Hepatic stellate cell (primary cell): ENCODE measurements around the gene EYA2.

Experiments
- DNase-seq: peaks from one replicate; pipeline ENCODE4 v3.0.0; 2011; ENCODE audit warnings: low spot score

Gene EYA2

GRCh38 chr20:47227119-47227518 lies 332.5 kb downstream of the EYA2 start:
- DNase-seq, result no peak

- DNase-seq, result no peak
Observed at GRCh38 chr20:47227576-47227975, 332.9 kb downstream of the EYA2 start.

GRCh38 chr20:47228654-47229053 lies 334.0 kb downstream of the EYA2 start:
- DNase-seq, result no peak

DNA sequence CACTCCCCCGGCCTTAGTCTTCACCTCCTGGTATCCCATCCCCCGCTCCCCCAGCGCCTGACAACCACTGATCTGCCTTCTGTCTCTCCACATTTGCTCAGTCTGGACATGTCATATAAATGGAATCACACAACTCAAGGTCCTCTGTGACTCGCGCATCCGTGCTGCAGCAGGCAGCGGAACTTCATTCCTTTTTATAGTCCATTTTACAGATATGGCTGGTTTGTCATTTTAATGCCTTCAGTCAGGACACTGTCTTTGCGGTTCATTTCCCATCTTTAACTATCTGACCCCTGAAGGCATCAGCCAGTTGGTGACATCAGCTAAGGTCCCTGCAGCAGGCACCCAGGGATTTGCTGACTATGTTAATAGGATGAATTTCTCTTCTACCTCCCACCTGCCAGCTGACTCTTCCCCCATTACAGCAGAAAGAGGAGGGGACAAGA lies 336.2 kb downstream of the EYA2 start:
- DNase-seq, result no peak

DNA sequence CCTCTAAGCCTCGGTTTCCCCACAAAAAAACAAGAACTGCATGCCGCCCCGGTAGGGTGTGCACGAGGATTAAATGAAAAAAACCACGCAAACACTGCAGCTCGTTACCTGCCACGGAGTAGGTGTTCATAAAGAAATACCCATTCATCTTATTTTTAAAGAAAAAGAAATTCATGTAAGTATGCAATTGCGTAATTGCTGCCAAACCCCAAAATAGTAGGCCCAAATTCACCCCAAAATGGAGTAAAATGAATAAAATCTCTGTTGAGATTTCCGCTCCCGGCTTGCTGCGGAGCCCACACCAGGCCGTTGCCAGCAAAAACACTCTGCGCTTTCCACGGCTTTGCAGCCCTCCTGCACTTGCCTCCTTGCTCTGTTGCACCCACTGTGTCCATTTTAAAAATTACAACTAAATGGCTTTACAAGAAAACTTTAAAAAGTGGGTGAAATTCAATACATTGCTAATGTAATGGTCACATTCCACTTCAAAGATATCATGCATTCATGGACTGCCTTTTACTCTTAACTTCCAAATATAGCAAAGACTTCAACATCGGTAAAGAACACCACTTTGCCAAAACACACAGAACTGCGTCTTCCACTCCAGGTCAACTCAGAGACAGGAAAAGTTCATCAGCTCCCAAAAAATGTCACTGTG lies 336.9 kb downstream of the EYA2 start:
- DNase-seq, result peak; percentile 49

DNA sequence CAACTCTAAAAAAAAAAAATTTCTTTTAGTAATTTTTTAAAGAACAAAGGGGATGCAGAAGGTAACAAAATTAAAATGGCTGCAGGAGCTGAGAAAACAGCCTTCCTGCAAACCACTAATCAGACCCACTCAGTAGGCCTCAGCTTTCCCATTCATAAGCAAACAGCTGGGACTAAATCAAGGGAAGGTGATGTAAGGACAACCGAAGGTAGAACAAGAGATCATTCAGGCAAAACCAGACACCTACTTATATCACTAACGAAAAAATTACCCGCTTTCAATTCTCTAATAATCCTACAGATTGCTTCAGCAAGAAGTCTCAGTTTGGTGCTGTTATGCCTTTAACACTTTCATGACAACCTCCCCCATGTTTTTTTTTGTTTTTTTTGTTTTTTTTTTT lies 337.9 kb downstream of the EYA2 start:
- no peak for DNase-seq

DNA sequence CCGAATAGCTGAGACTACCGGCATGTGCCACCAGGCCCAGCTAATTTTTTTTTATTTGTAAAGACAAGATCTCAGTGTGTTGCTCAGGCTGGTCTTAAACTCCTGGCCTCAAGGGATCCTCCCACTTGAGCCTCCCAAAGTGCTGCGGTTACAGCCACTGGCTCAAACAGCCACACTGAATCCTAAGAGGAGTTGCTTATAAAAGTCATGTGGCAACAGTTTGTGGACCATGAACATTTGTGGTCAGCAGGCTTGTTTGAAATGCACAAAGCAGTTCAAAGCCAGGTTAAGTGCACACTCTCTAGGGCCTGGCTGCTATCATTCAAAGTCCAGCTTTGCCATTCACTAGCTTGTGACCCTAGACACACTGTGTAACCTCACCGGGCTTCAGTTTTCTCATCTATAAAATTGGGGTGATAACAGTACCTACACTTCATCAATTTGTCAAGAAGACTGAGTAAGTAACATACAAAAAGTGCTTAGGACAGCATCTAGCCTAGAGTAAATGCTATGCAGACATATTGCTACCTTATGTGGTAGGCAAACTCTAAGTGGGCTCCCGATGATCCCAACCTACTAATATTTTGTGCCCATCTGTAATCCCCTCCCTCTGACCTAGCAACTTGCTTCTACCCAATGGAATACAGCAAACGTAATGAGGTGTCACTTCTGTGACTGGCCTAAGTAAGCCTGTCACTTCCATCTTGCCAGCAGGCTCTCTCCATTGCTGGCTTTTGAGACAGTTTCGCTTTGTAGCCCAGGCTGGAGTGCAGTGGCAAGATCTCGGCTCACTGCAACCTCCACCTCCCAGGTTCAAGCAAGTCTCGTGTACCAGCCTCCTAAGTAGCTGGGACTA lies 338.9 kb downstream of the EYA2 start:
- DNase-seq, result no peak

DNA sequence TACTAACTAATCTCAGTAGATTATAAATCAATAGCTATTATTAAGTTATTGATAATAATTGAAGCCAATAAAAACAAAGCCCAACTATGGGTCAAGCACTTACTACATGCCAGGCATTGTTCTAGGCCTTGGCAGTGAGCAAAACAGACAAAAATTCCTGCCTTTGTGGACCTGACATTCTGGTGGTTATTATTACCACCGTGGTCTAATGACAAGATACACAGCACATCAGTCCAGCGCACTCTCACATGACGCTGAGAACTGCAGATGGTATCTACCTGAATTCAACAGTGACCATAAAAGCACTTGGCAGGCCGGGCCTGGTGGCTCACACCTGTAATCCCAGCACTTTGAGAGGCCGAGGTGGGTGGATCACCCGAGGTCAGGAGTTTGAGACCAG lies 340.5 kb downstream of the EYA2 start:
- no peak for DNase-seq

DNA sequence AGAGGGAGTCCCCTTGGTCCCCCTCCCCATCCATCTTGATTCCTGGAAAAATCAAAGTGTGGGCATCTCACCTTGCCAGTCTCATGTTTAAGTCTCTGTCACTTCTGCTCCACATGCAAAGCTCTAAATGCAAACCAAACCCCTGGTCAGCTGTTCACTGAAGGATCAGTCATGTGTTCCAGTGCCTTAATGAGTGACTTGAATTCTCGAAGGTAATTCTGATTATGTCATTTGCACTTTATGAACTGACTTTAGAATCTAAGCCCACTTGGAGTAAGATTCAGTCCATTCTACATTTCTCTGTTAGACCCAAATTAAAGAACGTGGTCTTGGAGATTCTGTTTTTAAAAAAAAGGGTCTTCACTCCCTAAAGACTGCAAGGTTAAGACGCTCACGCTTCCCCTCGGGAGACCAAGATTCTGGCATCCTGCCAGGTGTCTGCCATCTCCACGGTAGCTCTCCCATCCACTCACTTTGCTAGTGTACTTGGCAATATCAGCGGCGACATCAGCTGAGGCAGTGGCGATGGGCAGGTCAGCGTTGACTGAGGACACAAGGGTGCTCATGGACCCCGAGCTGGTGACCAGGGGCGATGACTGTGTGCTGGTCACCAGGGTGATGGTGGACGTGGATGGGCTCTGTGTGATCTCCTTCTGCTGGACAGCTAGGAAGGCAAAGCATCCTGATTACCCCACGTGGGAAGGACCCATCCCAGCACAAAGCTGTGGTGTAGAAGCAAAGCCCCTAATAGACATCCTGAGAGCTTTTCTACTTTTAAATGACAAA lies 341.4 kb downstream of the EYA2 start:
- no peak for DNase-seq

- no peak for DNase-seq
Observed at GRCh38 chr20:47236639-47236900, 341.9 kb downstream of the EYA2 start.

DNA sequence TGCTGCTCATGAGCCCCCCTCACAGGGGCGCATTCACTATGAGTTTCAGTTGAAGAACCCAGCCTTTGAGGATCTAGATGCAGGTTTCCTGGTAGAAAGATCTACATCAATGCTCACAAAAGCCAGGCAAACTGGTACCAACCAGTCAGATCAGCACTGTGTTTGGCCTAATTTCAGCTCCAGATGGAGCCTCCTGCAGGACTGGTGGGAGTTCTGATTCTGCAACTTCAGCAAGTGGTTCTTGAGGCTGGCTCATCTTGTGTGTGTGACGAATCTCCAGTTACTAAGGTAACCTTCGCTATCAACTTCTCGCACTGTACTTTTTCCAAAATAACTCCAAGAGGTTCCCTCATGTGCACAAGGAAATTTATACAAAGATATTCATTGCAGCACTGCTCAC lies 343.1 kb downstream of the EYA2 start:
- DNase-seq, result no peak
